CD14-positive monocyte (primary cell): ENCODE data around the gene AHNAK. TPM values are rescaled to one million over a fixed set of nuclear protein-coding genes. Genes with fewer than 3 reads are reported as not detected.

Experiments
- DNase-seq, 3 donors: peaks; one replicate each; pipeline ENCODE4 v3.0.0-alpha.2; 2011 to 2022
- H2AFZ ChIP-seq: 2 replicates; pipeline ENCODE4 v1.6.0; 2012; ENCODE audit warnings: mild to moderate bottlenecking, low read depth, low read length, inconsistent platforms; ENCODE audit not compliant: insufficient read depth, poor library complexity, severe bottlenecking
- H3K27ac ChIP-seq, 2 donors: 1 replicate in 1 of 2; 2 replicates in 1 of 2; pipeline ENCODE4 v1.5.1; 2012 to 2013; ENCODE audit warnings: low read length in 2 of 2, control low read depth in 1 of 2, inconsistent platforms in 1 of 2, low read depth in 1 of 2, mild to moderate bottlenecking in 1 of 2
- H3K27me3 ChIP-seq, 2 donors: one replicate each; pipeline versions ENCODE4 v1.6.0 to v1.6.1; 2011 to 2013; ENCODE audit warnings: low read length in 2 of 2; ENCODE audit not compliant: control insufficient read depth in 2 of 2, insufficient read depth in 2 of 2
- H3K36me3 ChIP-seq, 2 donors: replicated peaks in 1 of 2; 1 replicate in 1 of 2; 2 replicates in 1 of 2; pipeline versions ENCODE4 v1.5.1 to v1.6.1; 2012 to 2013; ENCODE audit warnings: low read length in 2 of 2, control low read depth in 1 of 2, inconsistent platforms in 1 of 2, mild to moderate bottlenecking in 1 of 2; ENCODE audit not compliant: insufficient read depth in 2 of 2, control insufficient read depth in 1 of 2
- H3K4me1 ChIP-seq, 2 donors: 1 replicate in 1 of 2; 2 replicates in 1 of 2; pipeline versions ENCODE4 v1.5.1 to v1.6.1; 2012 to 2013; ENCODE audit warnings: low read length in 2 of 2, control low read depth in 1 of 2, inconsistent platforms in 1 of 2, mild to moderate bottlenecking in 1 of 2, moderate library complexity in 1 of 2; ENCODE audit not compliant: insufficient read depth in 2 of 2, control insufficient read depth in 1 of 2
- H3K4me2 ChIP-seq: replicated peaks from 2 replicates; pipeline ENCODE3; 2012; ENCODE audit warnings: low read length, moderate library complexity, mild to moderate bottlenecking; ENCODE audit not compliant: poor library complexity, severe bottlenecking; ENCODE audit errors: extremely low read depth
- H3K4me3 ChIP-seq, 3 experiments: fragments of 200-600 bp in 1 of 3; sonication (generic) in 1 of 3; replicated peaks in 1 of 3; 1 replicate in 2 of 3; 2 replicates in 1 of 3; pipeline ENCODE4 v1.5.1; 2011 to 2013; ENCODE audit warnings: low read length in 3 of 3, mild to moderate bottlenecking in 3 of 3, control low read depth in 2 of 3, low read depth in 2 of 3, inconsistent platforms in 1 of 3, moderate library complexity in 1 of 3
- H3K79me2 ChIP-seq: 2 replicates; pipeline ENCODE4 v1.6.0; 2012; ENCODE audit warnings: mild to moderate bottlenecking, control low read depth, inconsistent platforms, low read length, moderate library complexity; ENCODE audit not compliant: insufficient read depth
- H3K9ac ChIP-seq: 2 replicates; pipeline ENCODE4 v1.6.0; 2017; ENCODE audit warnings: low read length, mild to moderate bottlenecking; ENCODE audit not compliant: insufficient read depth, poor library complexity, severe bottlenecking
- H3K9me3 ChIP-seq, 2 donors: replicated peaks in 1 of 2; 1 replicate in 1 of 2; 2 replicates in 1 of 2; pipeline versions ENCODE4 v1.5.1 to v1.6.1; 2012 to 2013; ENCODE audit warnings: low read length in 2 of 2, control low read depth in 1 of 2; ENCODE audit not compliant: control insufficient read depth in 1 of 2, insufficient read depth in 1 of 2
- H4K20me1 ChIP-seq: 2 replicates; pipeline ENCODE4 v1.6.0; 2012; ENCODE audit warnings: mild to moderate bottlenecking, low read length, control low read depth, moderate library complexity; ENCODE audit not compliant: insufficient read depth
- H3K27ac Mint-ChIP-seq, 7 donors: one replicate each; pipeline ENCODE4 v1.8.0; 2020; ENCODE audit warnings: mild to moderate bottlenecking in 7 of 7, mixed read lengths in 7 of 7, moderate library complexity in 6 of 7, inconsistent platforms in 2 of 7
- H3K27me3 Mint-ChIP-seq, 3 donors: one replicate each; pipeline ENCODE4 v1.8.0; 2021 to 2022; ENCODE audit warnings: low read depth in 3 of 3, mild to moderate bottlenecking in 3 of 3, mixed read lengths in 3 of 3, moderate library complexity in 3 of 3, inconsistent platforms in 1 of 3
- H3K36me3 Mint-ChIP-seq, 2 donors: one replicate each; pipeline ENCODE4 v1.8.0; 2020; ENCODE audit warnings: mixed read lengths in 2 of 2, inconsistent platforms in 1 of 2, mild to moderate bottlenecking in 1 of 2
- H3K4me1 Mint-ChIP-seq: one replicate; pipeline ENCODE4 v1.8.0; 2020; ENCODE audit warnings: mild to moderate bottlenecking, mixed read lengths
- H3K4me3 Mint-ChIP-seq, 2 donors: one replicate each; pipeline ENCODE4 v1.8.0; 2020; ENCODE audit warnings: mild to moderate bottlenecking in 2 of 2, mixed read lengths in 2 of 2, moderate library complexity in 1 of 2
- H3K9me3 Mint-ChIP-seq, 7 donors: one replicate each; pipeline ENCODE4 v1.8.0; 2020 to 2022; ENCODE audit warnings: mixed read lengths in 7 of 7, mild to moderate bottlenecking in 6 of 7, moderate library complexity in 6 of 7, inconsistent platforms in 2 of 7
- WGBS: methylation state at CpG from one replicate; pipeline ENCODE4 v1.1.5; 2013; ENCODE audit warnings: missing lambda C conversion rate; ENCODE audit not compliant: insufficient coverage; 5-methylcytosine and 5-hydroxymethylcytosine counted together
- intact Hi-C, 2 donors: fragments of 100-400 bp; cut with micrococcal nuclease; formaldehyde crosslinking; loops; one replicate each; pipeline versions ENCODE4 v1.15.0 to v1.15.1; 2023
- polyA plus RNA-seq, 3 donors: library from polyadenylated mRNA; depleted of rRNA in 1 of 3; unstranded in 2 of 3; stranded (reverse) in 1 of 3; fragments of 300-500 nt in 2 of 3; fragments of >200 nt in 1 of 3; fragmentation: Illumina TruSeq in 2 of 3; gene quantifications; 1 replicate in 2 of 3; 2 replicates in 1 of 3; pipeline ENCODE4 v1.2.3, GENCODE V29; 2012 to 2021
- TF ChIP-seq, protein P1 (sequence below): fragments of 200-600 bp; IDR thresholded peaks from one replicate; pipeline ENCODE4 v1.8.0; 2022; ENCODE audit warnings: antibody characterized with exemption, mild to moderate bottlenecking

AHNAK gene
- polyA plus RNA-seq, 3 donors, result 80.0 to 201 (median 103) TPM

DNA sequence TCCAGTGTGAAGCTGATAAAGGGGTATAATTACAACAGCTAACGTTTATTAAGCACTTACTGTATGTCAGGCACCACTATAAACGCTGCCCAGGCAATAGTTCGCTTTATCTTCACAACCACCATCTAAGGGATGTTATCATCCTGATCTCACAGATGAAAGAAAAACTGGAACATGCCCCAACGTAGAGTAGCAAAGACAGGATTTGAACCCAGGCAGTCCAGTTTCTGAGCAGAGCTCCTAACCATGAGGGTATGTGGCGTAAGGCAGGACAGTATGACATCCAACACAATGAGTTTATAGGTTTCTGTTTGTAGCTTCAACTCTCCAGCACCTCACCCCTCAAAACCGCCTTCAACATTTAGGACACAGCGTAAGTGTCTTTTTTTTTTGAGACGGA lies 59.5 kb downstream of the AHNAK start:
- H3K4me1 ChIP-seq, result peaks cover 0 to 8% of the 10 kb centered on the region in 2 donors
- intact Hi-C loops, result no loop called here
- Mint-ChIP-seq H3K36me3 (peaks cover 4 to 9% of the 10 kb centered on the region in 2 donors), H3K4me3 (no peak overlapping the region), H3K9me3 (no peaks in the 10 kb centered on the region), H3K4me1 (peaks cover 19% of the 10 kb centered on the region), H3K27me3 (peaks cover 4 to 16% (median 6%) of the 10 kb centered on the region in 3 donors), H3K27ac (no peak overlapping the region)
- no peak for DNase-seq
- no peaks in the 10 kb centered on the region for H4K20me1 ChIP-seq
- H3K9ac ChIP-seq, result peak overlapping the region; percentile 25
- no peak overlapping the region for H3K27ac ChIP-seq
- H3K36me3 ChIP-seq, result no peaks in the 10 kb centered on the region
- no peaks in the 10 kb centered on the region for H3K79me2 ChIP-seq
- H3K9me3 ChIP-seq, result no peaks in the 10 kb centered on the region
- 98% methylated on average over 4 of the region's 8 CpGs for WGBS
- no peak overlapping the region for H3K4me2 ChIP-seq
- no peaks in the 10 kb centered on the region for H3K27me3 ChIP-seq
- TF ChIP-seq, protein P1, sequence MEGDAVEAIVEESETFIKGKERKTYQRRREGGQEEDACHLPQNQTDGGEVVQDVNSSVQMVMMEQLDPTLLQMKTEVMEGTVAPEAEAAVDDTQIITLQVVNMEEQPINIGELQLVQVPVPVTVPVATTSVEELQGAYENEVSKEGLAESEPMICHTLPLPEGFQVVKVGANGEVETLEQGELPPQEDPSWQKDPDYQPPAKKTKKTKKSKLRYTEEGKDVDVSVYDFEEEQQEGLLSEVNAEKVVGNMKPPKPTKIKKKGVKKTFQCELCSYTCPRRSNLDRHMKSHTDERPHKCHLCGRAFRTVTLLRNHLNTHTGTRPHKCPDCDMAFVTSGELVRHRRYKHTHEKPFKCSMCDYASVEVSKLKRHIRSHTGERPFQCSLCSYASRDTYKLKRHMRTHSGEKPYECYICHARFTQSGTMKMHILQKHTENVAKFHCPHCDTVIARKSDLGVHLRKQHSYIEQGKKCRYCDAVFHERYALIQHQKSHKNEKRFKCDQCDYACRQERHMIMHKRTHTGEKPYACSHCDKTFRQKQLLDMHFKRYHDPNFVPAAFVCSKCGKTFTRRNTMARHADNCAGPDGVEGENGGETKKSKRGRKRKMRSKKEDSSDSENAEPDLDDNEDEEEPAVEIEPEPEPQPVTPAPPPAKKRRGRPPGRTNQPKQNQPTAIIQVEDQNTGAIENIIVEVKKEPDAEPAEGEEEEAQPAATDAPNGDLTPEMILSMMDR, result no peak
- no peak overlapping the region for H3K4me3 ChIP-seq
- no peak overlapping the region for H2AFZ ChIP-seq

- Histone ChIP-seq H3K9me3 (no peaks in the 10 kb centered on the region), H3K27me3 (no peaks in the 10 kb centered on the region), H3K79me2 (no peaks in the 10 kb centered on the region), H3K36me3 (no peaks in the 10 kb centered on the region), H3K4me2 (no peak overlapping the region), H3K4me3 (no peak overlapping the region), H3K27ac (no peak overlapping the region), H2AFZ (no peak overlapping the region), H3K9ac (no peak overlapping the region), H3K4me1 (peaks cover 0 to 8% of the 10 kb centered on the region in 2 donors), H4K20me1 (no peaks in the 10 kb centered on the region)
- TF ChIP-seq, protein P1, result no peak
- Mint-ChIP-seq H3K4me1 (peaks cover 20% of the 10 kb centered on the region), H3K27me3 (peaks cover 4 to 16% (median 6%) of the 10 kb centered on the region in 3 donors), H3K36me3 (peaks cover 2 to 3% of the 10 kb centered on the region in 2 donors), H3K27ac (peak overlapping the region in 1 of 7 donors; percentile 73), H3K9me3 (no peaks in the 10 kb centered on the region), H3K4me3 (no peak overlapping the region)
- DNase-seq, result no peak
- intact Hi-C loops, result no loop called here
- 92% methylated on average over 4 of the region's 6 CpGs for WGBS
Observed at GRCh38 chr11:62484352-62484751, 62.3 kb downstream of the AHNAK start.
